ENCODE results near the gene EBF3. TPM values are rescaled to one million over a fixed set of nuclear protein-coding genes. Genes with fewer than 3 reads are reported as not detected.

EBF3 gene
- total RNA-seq, 4 donors from 2014 or later = 1.4 to 4.2 (median 2.4) TPM

- Histone ChIP-seq H3K4me3 (no peak overlapping the region), H3K27ac (no peak overlapping the region), H3K27me3 (no peaks in the 10 kb centered on the region), H3K4me1 (no peaks in the 10 kb centered on the region), H3K9me3 (no peaks in the 10 kb centered on the region), H3K36me3 (no peaks in the 10 kb centered on the region)
- TF ChIP-seq EP300 (IDR thresholded peaks at IDR 0.05) (no peak), POLR2A (IDR thresholded peaks at IDR 0.05) (no peak), POLR2AphosphoS5 (IDR thresholded peaks at IDR 0.05) (no peak), CTCF (IDR thresholded peaks at IDR 0.05) (no peak)
- DNase-seq (ENCODE audit: low spot score in 2 of 2) = peak in 1 of 2 donors; percentile 38
- WGBS = 94% methylated on average over 5 of the region's 5 CpGs
Observed at GRCh38 chr10:129825221-129825620, 138.9 kb downstream of the EBF3 start.

GRCh38 chr10:129820451-129820850 is 143.6 kb downstream of the EBF3 start:
- Histone ChIP-seq H3K4me3 (no peak overlapping the region), H3K27me3 (no peaks in the 10 kb centered on the region), H3K9me3 (peaks cover 6% of the 10 kb centered on the region), H3K27ac (no peak overlapping the region), H3K4me1 (no peaks in the 10 kb centered on the region), H3K36me3 (no peaks in the 10 kb centered on the region)
- TF ChIP-seq POLR2AphosphoS5 (IDR thresholded peaks at IDR 0.05) (no peak), CTCF (IDR thresholded peaks at IDR 0.05) (no peak), POLR2A (IDR thresholded peaks at IDR 0.05) (no peak), EP300 (IDR thresholded peaks at IDR 0.05) (no peak)
- WGBS = 86% methylated on average over 3 of the region's 3 CpGs
- no peak for DNase-seq (ENCODE audit: low spot score in 2 of 2)

- Histone ChIP-seq H3K4me1 (no peaks in the 10 kb centered on the region), H3K27ac (no peak overlapping the region), H3K27me3 (no peaks in the 10 kb centered on the region), H3K36me3 (no peaks in the 10 kb centered on the region), H3K9me3 (peaks cover 6% of the 10 kb centered on the region), H3K4me3 (no peak overlapping the region)
- TF ChIP-seq EP300 (IDR thresholded peaks at IDR 0.05) (no peak), POLR2A (IDR thresholded peaks at IDR 0.05) (no peak), POLR2AphosphoS5 (IDR thresholded peaks at IDR 0.05) (no peak), CTCF (IDR thresholded peaks at IDR 0.05) (no peak)
- DNase-seq (ENCODE audit: low spot score in 2 of 2) = no peak
- WGBS = 87% methylated on average over 6 of the region's 8 CpGs
Observed at GRCh38 chr10:129816656-129817045, 147.4 kb downstream of the EBF3 start.

- DNase-seq (ENCODE audit: low spot score in 2 of 2) = no peak
- H3K9me3 ChIP-seq = peaks cover 6% of the 10 kb centered on the region
Observed at GRCh38 chr10:129815898-129816655, 148.0 kb downstream of the EBF3 start.

More at GRCh38 chr10:129815898-129816655, 148.0 kb downstream of the EBF3 start:
- Histone ChIP-seq H3K36me3 (no peaks in the 10 kb centered on the region), H3K27me3 (no peaks in the 10 kb centered on the region), H3K4me3 (no peak overlapping the region), H3K27ac (no peak overlapping the region), H3K4me1 (no peaks in the 10 kb centered on the region)
- TF ChIP-seq CTCF (IDR thresholded peaks at IDR 0.05) = no peak
- no peak for TF ChIP-seq POLR2A (IDR thresholded peaks at IDR 0.05)
- no peak for TF ChIP-seq EP300 (IDR thresholded peaks at IDR 0.05)
- TF ChIP-seq POLR2AphosphoS5 (IDR thresholded peaks at IDR 0.05) = no peak
- 87% methylated on average over 3 of the region's 17 CpGs for WGBS

All from suprapubic skin (tissue), 4 donors.